Suprapubic skin (tissue), 3 donors: ENCODE measurements around the gene CERS1.

Experiments used
- POLR2A ChIP-seq, 2 donors: fragments of 450-650 bp; IDR thresholded peaks; one replicate each; pipeline ENCODE4 v1.6.1; 2017; ENCODE audit warnings: antibody characterized with exemption in 2 of 2, mild to moderate bottlenecking in 2 of 2, moderate library complexity in 2 of 2
- TF ChIP-seq, protein P1 (sequence below), 2 donors: fragments of 200-600 bp in 1 of 2; fragments of 450-650 bp in 1 of 2; sonication (generic) in 1 of 2; IDR thresholded peaks; one replicate each; pipeline ENCODE4 v1.5.1; 2016 to 2019; ENCODE audit warnings: antibody characterized with exemption in 2 of 2, mild to moderate bottlenecking in 1 of 2, moderate library complexity in 1 of 2

DNA sequence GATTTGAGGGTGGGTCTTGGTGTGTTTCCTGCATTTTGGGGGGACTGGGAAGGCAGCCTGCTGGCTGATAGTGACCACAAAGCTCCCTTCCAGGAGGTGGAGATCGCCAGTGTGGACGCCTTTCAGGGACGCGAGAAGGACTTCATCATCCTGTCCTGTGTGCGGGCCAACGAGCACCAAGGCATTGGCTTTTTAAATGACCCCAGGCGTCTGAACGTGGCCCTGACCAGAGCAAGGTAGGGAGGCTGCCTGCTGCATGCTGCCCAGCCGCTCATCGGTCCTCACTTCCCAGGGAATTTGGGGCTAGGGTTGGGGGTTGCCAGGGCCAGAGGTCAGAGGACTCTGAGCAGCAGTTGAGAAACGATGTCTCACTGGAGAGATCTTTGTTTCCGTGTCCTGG lies 34.0 kb downstream of the CERS1 start:
- no peak for TF ChIP-seq POLR2A (IDR thresholded peaks at IDR 0.05)
- TF ChIP-seq, protein P1, sequence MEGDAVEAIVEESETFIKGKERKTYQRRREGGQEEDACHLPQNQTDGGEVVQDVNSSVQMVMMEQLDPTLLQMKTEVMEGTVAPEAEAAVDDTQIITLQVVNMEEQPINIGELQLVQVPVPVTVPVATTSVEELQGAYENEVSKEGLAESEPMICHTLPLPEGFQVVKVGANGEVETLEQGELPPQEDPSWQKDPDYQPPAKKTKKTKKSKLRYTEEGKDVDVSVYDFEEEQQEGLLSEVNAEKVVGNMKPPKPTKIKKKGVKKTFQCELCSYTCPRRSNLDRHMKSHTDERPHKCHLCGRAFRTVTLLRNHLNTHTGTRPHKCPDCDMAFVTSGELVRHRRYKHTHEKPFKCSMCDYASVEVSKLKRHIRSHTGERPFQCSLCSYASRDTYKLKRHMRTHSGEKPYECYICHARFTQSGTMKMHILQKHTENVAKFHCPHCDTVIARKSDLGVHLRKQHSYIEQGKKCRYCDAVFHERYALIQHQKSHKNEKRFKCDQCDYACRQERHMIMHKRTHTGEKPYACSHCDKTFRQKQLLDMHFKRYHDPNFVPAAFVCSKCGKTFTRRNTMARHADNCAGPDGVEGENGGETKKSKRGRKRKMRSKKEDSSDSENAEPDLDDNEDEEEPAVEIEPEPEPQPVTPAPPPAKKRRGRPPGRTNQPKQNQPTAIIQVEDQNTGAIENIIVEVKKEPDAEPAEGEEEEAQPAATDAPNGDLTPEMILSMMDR (IDR thresholded peaks at IDR 0.05) = no peak
